PC-9 (cell line): Measurements from ENCODE around the gene FOXJ3.

ENCODE experiments used
- CTCF ChIP-seq: fragments of 200-600 bp; sonication (generic); conservative IDR thresholded peaks from 2 replicates; pipeline ENCODE4 v1.6.1; 2017; ENCODE audit warnings: mixed run types, antibody characterized with exemption, mild to moderate bottlenecking, moderate library complexity
- EZH2 ChIP-seq: fragments of 200-600 bp; sonication (generic); IDR thresholded peaks from 2 replicates; pipeline ENCODE4 v1.8.0; 2017; ENCODE audit warnings: antibody characterized with exemption, low read depth

- TF ChIP-seq EZH2, result no peak
- TF ChIP-seq CTCF, result no peak
Observed at GRCh38 chr1:42231253-42231652, 103.8 kb downstream of the FOXJ3 start.
